WTC11 (cell line): ENCODE data around the gene TRABD.

ENCODE experiments used
- ATF2 ChIP-seq: sonication (generic); formaldehyde crosslinking; IDR thresholded peaks from 2 replicates; pipeline ENCODE4 v1.8.1; 2022; ENCODE audit warnings: low read depth, missing genetic modification reagents, borderline replicate concordance
- CREB1 ChIP-seq: sonication (generic); formaldehyde crosslinking; IDR thresholded peaks from 2 replicates; pipeline ENCODE4 v1.8.0; 2023; ENCODE audit warnings: mild to moderate bottlenecking, missing genetic modification reagents
- CREM ChIP-seq: sonication (generic); formaldehyde crosslinking; IDR thresholded peaks from 2 replicates; pipeline ENCODE4 v1.8.1; 2022; ENCODE audit warnings: mild to moderate bottlenecking, missing genetic modification reagents, moderate library complexity
- GABPB1 ChIP-seq: sonication (generic); formaldehyde crosslinking; IDR thresholded peaks from 2 replicates; pipeline ENCODE4 v1.8.1; 2023; ENCODE audit warnings: mild to moderate bottlenecking, missing genetic modification reagents
- IRF2 ChIP-seq: sonication (generic); formaldehyde crosslinking; IDR thresholded peaks from 2 replicates; pipeline ENCODE4 v1.8.0; 2022; ENCODE audit warnings: low read depth, missing genetic modification reagents, borderline replicate concordance
- SMAD4 ChIP-seq: sonication (generic); formaldehyde crosslinking; IDR thresholded peaks from 2 replicates; pipeline ENCODE4 v1.8.0; 2022; ENCODE audit warnings: mild to moderate bottlenecking, missing genetic modification reagents
- TF ChIP-seq, protein P1 (sequence below): fragments of 200-600 bp; IDR thresholded peaks from 2 replicates; pipeline ENCODE4 v1.8.0; 2022; ENCODE audit warnings: antibody characterized with exemption
- TF ChIP-seq, protein P2 (sequence below): sonication (generic); formaldehyde crosslinking; IDR thresholded peaks from 2 replicates; pipeline ENCODE4 v1.8.0; 2022; ENCODE audit warnings: mild to moderate bottlenecking, missing genetic modification reagents
- TF ChIP-seq, protein P3 (sequence below): sonication (generic); formaldehyde crosslinking; conservative IDR thresholded peaks from 2 replicates; pipeline ENCODE4 v1.8.1; 2023; ENCODE audit warnings: mild to moderate bottlenecking, low read depth, missing genetic modification reagents, moderate library complexity

GRCh38 chr22:50207383-50208140 is 21.8 kb downstream of the TRABD start:
- TF ChIP-seq, protein P1, sequence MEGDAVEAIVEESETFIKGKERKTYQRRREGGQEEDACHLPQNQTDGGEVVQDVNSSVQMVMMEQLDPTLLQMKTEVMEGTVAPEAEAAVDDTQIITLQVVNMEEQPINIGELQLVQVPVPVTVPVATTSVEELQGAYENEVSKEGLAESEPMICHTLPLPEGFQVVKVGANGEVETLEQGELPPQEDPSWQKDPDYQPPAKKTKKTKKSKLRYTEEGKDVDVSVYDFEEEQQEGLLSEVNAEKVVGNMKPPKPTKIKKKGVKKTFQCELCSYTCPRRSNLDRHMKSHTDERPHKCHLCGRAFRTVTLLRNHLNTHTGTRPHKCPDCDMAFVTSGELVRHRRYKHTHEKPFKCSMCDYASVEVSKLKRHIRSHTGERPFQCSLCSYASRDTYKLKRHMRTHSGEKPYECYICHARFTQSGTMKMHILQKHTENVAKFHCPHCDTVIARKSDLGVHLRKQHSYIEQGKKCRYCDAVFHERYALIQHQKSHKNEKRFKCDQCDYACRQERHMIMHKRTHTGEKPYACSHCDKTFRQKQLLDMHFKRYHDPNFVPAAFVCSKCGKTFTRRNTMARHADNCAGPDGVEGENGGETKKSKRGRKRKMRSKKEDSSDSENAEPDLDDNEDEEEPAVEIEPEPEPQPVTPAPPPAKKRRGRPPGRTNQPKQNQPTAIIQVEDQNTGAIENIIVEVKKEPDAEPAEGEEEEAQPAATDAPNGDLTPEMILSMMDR = no peak
- TF ChIP-seq CREM (CRISPR knock-in tag) (no peak), IRF2 (CRISPR knock-in tag) (no peak), ATF2 (CRISPR knock-in tag) (no peak), SMAD4 (no peak), GABPB1 (CRISPR knock-in tag) (no peak), CREB1 (CRISPR knock-in tag) (no peak)
- TF ChIP-seq, protein P2, sequence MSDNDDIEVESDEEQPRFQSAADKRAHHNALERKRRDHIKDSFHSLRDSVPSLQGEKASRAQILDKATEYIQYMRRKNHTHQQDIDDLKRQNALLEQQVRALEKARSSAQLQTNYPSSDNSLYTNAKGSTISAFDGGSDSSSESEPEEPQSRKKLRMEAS = no peak
- TF ChIP-seq, protein P3, sequence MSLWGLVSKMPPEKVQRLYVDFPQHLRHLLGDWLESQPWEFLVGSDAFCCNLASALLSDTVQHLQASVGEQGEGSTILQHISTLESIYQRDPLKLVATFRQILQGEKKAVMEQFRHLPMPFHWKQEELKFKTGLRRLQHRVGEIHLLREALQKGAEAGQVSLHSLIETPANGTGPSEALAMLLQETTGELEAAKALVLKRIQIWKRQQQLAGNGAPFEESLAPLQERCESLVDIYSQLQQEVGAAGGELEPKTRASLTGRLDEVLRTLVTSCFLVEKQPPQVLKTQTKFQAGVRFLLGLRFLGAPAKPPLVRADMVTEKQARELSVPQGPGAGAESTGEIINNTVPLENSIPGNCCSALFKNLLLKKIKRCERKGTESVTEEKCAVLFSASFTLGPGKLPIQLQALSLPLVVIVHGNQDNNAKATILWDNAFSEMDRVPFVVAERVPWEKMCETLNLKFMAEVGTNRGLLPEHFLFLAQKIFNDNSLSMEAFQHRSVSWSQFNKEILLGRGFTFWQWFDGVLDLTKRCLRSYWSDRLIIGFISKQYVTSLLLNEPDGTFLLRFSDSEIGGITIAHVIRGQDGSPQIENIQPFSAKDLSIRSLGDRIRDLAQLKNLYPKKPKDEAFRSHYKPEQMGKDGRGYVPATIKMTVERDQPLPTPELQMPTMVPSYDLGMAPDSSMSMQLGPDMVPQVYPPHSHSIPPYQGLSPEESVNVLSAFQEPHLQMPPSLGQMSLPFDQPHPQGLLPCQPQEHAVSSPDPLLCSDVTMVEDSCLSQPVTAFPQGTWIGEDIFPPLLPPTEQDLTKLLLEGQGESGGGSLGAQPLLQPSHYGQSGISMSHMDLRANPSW (CRISPR knock-in tag) = no peak
